Activated CD8-positive, alpha-beta memory T cell treated with anti-CD3 and anti-CD28 coated beads, Interleukin-2, amount 50 U/mL, for 1 hour (primary cell): Measurements from ENCODE around the gene KRT13.

ENCODE experiments used
- DNase-seq: peaks from one replicate; pipeline ENCODE4 v3.0.0-alpha.2; 2020; ENCODE audit errors: extremely low read depth

Gene KRT13

GRCh38 chr17:41537990-41538389, 32.6 kb upstream of the KRT13 start:
- no peak for DNase-seq

DNA sequence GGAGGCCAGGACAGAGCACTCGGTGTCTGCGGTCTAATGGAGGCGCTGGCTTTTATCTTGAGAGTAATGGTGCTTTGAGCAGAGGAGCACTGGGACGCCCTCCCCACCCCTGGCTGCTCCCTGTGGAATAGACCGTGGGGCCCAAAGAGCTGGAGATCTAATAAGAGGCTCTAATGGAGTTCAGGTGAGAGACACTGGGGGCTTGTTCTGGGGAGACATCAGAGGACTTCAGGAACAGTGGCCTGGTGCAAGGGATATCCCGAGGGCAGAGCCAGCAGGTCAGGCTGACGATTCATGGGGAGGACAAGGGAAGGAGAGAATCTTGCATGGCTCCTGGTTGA, 32.2 kb upstream of the KRT13 start:
- DNase-seq: no peak

DNA sequence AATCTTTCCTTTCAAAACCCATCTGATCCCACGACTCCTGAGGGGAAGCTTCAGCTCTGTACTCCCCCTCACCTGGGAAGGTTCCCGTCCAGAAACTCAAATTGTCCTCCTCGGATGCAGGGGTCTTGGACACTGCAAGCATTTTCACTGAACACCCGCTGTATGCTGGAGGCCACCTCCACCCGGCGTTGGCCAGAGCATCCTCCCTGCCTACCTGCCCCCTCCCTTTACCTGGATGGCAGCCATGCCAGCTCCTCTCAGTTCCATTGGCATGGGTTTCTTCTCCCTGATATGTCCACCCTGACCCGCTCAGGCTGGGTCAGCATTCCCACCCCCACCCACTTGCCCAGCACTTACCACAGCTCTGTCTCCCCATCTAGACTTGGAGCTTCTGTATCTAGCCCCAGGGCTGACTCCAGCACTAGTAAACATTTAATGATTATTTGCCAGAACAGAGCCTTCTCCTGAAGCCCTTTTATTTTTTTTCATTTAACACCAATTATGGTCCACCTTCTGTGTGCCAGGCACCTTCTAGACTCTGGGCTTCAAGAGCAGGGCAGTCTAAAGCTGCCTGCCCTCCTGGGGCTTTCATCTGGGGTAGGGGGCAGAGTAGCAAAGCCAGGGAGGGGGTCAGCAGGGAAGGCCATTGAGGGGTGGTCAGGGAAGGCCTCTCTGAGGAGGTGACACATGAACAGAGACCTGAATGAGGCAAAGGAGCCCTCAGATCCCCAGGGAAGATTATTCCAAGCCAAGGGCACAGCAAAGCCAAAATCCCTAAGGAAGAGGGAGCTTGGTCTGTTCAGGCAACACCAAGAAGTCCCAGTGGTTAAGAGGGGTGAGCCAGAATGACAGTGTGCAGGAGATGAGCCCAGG, 31.6 kb upstream of the KRT13 start:
- DNase-seq: no peak

- DNase-seq: no peak
Measured at GRCh38 chr17:41535764-41536481, 30.5 kb upstream of the KRT13 start.

- DNase-seq: no peak
Measured at GRCh38 chr17:41534899-41535546, 29.6 kb upstream of the KRT13 start.

- no peak for DNase-seq
Measured at GRCh38 chr17:41533613-41534012, 28.2 kb upstream of the KRT13 start.

DNA sequence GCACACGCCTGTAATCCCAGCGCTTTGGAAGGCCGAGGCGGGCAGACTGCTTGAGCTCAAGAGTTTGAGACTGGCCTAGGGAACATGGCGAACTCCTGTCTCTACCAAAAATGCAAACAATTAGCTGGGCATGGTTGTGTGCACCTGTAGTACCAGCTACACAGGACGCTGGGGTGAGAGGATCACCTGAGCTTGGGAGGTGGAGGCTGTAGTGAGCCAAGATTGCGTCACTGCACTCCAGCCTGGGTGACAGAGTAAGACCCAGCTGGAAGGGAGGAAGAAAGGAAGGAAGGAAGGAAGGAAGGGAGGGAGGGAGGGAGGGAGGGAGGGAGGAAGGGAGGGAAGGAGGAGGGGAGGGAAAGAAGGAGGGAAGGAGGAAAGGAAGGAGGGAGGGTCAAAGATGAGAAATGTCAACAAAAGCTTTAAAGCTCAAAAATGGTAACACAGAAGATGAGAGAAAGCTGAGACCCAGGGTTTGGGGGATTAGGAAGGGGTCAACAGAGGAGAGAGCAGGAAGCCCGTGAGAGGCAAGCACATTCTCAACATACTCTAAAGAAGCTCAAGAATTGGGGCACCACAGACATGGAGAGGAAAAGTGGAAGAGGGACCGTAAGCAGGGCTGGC, 27.6 kb upstream of the KRT13 start:
- no peak for DNase-seq

DNA sequence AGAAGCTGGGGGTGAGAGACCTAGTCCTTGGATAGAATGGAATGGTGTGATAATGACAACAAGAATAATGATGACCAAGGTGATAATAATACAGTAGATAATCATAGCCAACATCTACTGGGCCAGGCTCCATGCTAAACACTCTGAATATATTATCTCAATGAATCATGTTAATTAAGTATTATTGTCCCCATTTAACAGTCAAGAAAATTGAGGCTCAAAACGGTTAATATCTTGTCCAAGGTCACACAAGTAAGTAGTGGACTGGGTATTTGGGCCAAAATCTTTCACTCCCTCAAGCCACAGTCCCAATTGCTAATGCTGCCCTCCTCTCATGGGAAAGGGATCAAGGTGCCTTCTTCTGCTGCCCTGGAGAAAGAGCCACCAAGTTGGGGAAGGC, 26.6 kb upstream of the KRT13 start:
- no peak for DNase-seq

- DNase-seq: no peak
Measured at GRCh38 chr17:41530062-41531048, 24.9 kb upstream of the KRT13 start.

DNA sequence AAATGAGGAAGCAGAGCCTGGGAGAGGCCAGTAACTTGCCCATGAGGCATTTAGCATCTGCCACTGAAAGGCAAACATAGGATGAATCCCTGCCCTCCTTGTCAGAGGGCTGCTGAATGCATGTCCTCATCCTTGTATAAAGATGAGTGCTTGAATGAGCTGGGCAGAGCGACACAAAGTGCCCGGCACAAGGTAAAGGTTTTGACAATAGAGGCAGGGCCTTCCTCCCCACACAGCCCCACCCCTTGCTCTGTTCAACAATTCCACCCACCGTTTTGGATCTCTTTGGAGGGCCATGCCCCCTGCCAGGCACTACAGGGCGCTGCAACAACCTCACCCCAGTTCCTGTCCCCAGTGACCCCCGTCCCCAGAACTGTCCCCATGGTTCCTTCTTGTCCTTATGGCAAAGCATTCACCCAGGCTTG, 24.1 kb upstream of the KRT13 start:
- no peak for DNase-seq

DNA sequence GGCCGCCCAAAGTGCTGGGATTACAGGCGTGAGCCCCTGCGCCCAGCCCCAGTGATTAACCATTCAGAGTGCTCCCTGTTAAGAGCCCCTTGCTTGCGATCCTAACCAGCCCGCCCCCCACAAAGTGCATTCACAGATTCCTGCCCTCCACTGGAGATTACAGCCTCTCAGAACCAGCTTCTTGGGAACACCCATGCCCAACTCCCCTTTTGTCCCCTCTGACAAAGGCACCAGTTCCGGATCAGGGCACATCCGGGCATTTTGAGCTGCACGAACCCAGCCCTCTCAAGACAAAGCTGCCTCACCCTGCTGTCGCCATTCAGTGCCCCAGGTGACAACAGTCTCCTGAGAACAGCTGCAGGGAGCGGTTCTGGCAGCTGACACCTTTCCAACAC, 23.5 kb upstream of the KRT13 start:
- DNase-seq: no peak

DNA sequence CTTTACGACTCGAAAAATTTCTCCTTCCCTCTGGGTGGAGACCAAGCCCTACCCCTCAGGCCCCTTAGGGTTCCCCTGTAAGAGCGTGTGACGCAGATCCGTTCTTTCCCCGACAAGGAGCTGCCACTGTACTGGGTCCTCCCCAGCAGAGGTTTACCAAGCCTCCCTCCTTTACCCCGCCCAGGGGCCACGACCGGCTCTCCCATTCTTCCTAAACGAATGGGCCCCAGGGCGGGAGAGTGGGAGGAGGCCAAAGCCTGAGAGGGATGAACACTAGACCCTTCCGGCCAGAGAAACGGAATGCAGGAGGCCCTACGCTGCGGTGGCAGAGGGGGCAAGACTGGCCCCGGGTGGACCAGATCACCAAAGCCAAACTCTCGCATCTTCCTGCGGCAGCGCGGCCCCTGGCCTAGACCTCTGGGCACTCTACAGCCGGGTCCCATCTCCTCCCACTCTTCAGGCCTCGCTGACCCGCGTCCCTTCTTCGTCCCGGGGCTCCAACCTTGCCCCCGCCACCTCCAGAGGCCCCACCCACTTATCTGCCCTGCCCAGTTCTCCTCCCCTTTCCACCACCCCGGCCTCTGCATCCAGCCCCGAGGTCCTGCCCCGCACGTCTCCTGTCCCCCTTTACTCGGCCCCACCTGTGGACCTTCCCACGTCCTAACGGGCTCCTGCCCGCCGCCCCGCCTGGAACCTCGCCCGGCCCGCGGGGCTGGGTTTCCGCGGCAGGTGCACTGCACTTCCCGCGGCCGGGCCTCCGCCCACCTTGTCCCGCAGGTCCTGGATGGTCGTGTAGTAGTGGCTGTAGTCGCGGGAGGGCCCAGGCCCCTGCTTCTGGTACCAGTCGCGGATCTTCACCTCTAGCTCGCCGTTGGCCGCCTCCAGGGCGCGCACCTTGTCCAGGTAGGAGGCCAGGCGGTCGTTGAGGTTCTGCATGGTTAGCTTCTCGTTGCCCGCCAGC, 21.9 kb upstream of the KRT13 start:
- DNase-seq: no peak

DNA sequence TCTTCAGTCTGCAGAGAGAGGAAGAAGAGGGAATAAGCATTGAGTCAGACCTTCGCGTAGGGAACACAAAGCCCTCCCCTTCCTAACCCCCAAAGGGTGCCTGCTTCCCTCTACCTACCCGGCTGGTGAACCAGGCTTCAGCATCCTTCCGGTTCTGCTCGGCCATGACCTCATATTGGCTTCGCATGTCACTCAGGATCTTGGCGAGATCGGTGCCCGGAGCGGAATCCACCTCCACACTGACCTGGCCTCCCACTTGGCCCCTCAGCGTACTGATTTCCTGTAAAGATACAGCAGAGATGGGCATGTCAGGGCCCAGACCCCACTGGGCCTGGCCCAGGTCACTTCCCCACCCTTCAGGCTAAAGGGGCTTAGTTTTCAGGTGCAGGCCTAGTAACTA, 18.8 kb upstream of the KRT13 start:
- DNase-seq: no peak

- DNase-seq: no peak
Measured at GRCh38 chr17:41523787-41524186, 18.4 kb upstream of the KRT13 start.

DNA sequence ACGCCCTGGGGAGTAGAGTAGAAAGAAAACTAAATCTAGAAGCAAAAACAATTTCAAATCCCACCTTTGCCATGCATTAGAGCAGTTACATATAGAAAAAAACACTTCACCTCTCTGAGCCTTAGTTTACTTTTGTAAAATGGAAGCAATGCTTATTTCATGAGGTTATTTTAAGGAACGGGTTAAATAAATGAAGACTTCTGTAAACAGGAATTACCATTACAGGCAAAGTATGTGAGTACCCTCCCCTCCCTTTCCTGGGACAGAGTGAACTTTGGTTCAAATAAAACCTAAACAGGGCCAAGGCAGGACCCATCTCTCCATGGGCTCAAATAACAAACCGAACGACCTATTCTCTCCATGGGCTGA, 17.8 kb upstream of the KRT13 start:
- no peak for DNase-seq

GRCh38 chr17:41522301-41523224, 17.2 kb upstream of the KRT13 start:
- DNase-seq: no peak

DNA sequence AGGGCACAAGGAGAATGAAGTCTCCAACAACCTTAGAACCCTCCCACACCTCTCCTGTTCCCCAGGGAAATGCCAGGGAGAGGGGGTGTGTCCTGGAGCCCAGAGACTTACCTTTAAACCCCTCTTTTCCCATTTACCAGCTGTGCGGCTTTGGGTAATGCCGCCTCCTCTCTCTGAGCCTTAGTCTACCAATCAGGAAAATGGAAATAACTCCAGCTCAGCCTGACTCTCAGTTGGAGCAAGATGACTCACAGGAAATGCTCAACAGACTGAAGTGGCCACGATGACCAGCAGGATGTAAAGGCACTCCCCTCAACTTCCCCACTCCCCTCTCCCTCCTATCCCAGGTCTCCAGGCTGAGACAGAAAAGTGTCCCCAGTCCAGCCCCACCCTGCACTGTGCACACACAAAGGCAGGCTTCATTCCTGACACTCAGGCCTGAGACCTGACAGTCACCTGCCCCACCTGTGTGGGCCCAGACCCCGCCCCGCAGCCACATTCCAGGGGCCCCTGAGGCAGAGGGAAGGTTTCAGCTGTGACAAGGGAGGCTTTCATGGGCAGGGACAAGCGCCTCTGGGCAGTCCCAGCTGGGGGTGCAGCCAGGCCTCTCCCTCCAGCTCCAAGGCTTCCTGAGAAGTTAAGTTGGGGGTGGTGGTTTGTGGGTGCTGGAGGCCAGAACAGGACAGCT, 16.3 kb upstream of the KRT13 start:
- DNase-seq: no peak

DNA sequence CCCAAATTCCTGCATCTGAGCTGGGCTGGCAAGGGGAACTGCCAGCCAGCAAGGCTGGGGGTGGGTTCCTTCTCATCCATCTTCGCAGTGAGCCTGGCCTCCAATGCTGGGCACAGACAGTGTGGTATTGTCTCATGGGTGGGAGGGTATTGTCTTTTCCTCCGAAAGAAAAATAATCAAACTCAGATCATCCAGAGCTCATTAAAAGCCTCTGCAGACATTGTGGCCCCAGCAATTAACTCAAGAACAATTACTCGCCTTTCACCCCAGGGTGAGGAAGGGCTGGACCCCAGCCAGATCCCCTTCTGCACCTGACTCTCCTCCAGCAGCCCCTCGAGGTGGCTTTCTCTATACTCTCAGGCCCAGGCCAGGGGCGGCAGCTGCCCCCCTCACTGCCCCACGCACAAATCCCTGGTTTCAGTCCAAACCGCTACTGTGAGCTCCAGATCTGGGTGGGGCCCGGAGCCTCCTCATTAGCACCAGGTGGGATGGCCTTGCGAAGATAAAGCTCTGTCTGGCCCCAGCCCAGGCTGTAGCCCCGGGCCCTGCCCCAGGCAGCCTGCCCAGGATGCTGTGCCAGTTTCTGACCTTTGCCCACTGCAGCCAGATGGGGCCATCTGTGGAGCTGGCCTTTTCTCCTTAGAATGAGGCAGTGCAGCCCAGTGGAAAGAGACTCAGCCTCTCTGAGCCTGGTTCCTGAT, 15.6 kb upstream of the KRT13 start:
- DNase-seq: no peak
